ENCODE measurements around the gene ARG2.

Gene ARG2

DNA sequence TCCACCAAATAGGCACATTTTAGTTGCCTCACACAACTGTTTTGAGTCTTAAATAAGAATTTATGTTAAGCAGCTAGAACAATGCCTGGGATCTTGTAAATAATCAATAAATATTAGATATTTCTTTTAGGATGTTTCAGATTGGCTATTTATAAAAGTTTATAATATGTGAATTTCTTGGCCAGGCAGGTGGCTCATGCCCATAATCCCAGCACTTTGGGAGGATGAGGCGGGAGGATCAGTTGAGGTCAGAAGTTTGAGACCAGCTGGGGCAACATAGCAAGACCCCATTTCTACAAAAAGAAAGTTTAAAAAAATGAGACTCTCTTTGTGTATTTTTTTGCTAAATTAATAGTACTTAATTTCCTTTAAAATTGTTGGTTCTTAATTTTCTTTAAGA, 21.8 kb downstream of the ARG2 start:
- DNase-seq = no peak

DNA sequence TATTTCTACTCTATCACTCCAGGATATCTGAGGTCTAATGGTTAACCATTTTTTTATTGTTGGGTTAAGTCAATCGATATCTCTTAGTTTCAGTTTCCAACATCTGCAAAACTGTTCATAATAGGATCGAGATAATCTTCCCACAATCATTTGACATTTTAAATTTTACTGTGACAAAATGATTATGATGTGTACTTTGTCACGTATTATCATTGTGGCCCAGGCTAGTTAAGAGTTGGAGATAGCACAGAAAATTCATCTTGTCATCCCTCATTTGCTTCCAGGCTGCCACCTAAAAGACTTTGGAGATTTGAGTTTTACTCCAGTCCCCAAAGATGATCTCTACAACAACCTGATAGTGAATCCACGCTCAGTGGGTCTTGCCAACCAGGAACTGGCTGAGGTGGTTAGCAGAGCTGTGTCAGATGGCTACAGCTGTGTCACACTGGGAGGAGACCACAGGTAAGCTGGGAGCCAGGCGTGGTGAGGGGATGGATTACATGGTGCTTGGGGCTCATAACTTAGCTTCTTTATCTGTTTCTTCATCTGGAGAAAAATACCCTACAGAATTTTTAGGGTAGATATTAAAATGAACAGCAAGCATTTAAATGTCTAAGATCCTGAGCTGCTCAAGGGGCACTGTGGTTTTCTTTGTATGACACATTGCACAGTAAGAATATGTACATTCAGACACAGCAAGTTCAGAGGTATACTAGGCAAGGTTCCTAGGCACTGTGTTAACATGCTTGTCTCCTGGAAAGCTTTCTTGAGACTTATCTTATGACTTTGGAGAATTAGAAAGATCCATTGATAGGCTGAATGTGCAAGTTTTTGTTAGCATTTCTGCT, 22.4 kb downstream of the ARG2 start:
- DNase-seq = no peak

DNA sequence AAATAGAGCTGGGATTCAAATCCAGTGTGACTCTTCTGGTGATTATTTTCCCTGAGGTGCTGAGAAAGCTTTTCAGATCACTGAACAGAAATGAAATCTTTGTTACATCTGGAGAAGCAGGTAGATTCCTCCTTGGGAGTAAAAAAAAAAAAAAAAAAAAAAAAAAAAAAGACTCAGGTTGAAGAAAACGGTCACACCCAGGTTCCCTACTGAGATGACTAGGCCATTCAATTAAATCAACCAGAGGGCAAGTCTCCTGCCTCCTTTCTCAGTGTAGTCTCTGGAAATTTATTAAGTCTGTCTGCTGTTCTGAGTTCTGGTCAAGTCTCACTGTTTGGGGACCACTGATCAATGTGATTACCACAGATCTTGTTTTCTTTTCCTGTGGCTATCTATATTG, 24.0 kb downstream of the ARG2 start:
- DNase-seq = no peak

DNA sequence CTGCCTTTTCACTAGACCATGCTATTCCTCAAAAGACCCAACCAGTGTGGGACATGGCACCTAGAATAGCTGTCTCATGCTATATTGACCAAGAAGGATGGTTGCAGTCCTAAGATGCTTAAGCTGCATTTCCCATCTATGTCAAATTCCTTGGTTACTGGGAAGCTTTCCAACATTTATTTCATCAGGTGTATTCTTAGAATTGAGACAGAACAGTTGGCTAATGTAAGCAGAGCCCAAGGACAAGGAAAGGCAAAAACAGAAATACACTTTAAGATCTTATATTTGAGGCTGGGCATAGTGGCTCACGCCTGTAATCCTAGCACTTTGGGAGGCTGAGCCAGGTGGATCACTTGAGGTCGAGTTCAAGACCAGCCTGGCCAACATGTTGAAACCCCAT, 24.7 kb downstream of the ARG2 start:
- DNase-seq = no peak

DNA sequence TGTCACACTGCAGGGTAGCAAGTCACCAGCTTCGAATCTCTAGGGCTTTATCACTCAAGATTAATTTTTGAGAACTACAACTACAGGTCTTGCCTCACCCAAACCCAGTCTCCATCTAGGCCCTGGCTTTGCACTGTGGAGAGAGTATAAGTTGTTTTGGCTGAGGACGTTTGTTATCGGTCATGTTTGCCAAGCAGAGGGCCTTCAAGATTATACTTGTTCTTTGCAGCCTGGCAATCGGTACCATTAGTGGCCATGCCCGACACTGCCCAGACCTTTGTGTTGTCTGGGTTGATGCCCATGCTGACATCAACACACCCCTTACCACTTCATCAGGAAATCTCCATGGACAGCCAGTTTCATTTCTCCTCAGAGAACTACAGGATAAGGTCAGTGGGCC, 25.7 kb downstream of the ARG2 start:
- DNase-seq = no peak

DNA sequence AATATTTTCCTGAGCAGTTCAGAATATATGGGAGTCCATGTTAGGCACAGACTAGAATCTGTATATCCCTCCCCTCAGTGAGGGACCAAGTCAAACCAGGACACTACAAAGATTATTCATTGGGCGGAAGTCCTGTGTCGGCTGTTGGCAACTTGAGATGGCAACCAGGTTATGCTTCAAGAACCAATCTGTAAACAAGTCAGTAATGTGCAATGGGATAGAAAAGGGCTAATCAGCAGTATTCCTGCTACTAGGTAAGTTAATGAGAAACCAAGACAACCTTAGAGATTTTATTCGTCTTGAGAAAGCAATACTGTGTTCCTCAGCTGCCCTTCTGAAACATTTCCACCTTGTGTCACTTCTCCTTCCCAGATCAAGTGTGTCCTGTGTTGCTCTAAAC, 26.4 kb downstream of the ARG2 start:
- no peak for DNase-seq

DNA sequence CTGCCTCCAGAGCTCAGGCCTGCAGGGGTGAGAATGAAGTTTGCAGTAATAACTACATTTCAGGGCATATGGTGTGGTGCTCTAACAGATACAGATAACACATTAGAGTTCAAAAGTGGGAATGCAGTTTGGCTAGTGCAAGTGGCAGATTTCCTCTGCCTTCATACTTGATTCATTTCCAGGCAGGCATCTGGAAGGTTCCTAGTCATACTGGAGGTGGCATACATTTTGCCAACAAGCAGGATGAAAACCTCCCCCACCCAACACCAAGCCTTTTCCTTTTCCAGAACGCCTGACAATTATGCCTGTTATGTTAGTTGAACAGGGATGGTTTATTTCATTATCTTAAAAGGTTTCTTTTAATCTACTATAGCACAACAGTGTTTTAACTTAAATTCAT, 30.4 kb downstream of the ARG2 start:
- no peak for DNase-seq

DNA sequence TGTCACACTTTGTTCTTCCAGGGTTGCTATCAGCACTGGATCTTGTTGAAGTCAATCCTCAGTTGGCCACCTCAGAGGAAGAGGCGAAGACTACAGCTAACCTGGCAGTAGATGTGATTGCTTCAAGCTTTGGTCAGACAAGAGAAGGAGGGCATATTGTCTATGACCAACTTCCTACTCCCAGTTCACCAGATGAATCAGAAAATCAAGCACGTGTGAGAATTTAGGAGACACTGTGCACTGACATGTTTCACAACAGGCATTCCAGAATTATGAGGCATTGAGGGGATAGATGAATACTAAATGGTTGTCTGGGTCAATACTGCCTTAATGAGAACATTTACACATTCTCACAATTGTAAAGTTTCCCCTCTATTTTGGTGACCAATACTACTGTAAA, 31.0 kb downstream of the ARG2 start:
- DNase-seq = no peak

DNA sequence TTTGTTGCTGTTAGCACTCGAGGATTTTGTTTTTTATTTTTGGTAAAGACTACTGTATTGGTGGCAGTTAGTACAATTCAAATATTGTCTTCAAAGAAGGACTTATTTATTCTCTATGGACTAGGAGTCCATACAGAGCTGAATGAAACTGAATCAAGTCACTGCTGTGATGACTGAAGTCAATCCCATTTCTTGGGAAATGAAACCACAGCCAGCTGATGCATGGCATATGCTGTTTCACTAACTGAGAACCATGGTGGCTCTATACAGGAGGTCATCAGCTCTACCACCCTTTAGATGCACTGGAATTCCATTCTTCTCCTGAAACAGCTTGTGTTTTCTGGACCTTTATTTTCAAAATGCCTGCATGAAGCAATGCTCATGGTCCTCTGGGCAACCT, 32.5 kb downstream of the ARG2 start:
- no peak for DNase-seq

DNA sequence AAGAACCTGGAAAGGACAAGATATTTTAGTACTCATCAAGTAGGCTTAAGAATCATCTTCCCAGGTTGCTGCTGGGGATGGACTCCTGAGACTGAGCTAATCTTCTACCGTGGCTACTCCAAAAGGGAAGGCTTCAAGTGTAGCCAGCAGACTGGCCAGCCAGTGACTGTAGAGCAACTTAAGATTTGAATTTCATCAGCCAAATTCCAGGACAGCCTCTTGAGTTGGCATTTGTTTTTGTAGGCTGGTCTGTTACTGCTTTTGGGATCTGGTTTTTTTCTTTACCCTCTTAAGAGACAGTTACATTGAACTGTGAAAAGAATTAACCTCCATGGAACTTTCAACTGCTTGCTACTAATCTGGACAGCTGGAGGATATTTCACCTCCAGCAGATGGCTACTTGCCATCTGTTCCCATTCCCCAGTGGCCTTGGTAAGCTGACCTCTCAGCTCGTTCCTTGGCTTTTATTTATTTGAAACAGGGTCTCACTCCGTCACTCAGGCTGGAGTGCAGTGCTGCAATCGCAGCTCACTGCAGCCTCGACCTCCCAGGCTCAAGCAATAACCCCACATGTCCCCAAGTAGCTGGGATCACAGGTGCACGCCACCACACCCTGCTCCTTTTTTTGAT, 34.0 kb downstream of the ARG2 start:
- no peak for DNase-seq

DNA sequence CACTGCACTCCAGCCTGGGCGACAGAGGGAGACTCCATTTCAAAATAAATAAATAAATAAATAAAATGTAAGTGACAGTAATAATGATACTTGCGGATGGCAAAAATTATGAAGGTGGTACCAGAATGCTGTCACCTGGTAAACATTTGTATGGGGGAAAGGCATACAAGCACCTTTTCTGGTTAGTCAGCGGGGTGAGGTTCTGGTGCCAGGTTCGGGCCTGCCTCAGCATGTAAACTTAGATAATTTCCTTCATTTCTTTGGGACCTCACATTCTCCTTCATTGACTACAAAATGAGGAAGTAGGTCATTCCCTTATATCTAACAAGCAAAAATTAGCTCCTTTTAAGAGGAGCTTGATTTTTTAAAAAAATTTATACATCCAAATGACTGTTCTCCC, 43.9 kb downstream of the ARG2 start:
- no peak for DNase-seq

DNA sequence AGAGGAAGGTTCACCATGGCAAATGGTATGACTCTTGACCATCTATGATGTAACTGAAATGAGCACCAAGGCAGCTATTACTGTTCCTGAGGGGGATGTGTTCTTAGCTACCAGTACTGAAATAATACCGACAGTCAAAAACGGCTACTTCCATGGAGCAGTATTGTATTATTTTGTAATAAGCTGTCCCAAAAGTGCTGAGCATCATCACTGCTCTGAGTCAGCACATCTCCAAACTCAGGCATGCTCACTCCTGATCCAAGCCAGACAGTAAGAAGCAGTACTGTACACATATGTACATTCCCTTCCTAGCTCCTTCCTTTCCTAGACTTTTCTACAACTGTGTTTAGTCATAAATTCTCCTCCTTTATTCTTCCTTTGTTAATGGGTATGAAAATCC, 46.1 kb downstream of the ARG2 start:
- no peak for DNase-seq

DNA sequence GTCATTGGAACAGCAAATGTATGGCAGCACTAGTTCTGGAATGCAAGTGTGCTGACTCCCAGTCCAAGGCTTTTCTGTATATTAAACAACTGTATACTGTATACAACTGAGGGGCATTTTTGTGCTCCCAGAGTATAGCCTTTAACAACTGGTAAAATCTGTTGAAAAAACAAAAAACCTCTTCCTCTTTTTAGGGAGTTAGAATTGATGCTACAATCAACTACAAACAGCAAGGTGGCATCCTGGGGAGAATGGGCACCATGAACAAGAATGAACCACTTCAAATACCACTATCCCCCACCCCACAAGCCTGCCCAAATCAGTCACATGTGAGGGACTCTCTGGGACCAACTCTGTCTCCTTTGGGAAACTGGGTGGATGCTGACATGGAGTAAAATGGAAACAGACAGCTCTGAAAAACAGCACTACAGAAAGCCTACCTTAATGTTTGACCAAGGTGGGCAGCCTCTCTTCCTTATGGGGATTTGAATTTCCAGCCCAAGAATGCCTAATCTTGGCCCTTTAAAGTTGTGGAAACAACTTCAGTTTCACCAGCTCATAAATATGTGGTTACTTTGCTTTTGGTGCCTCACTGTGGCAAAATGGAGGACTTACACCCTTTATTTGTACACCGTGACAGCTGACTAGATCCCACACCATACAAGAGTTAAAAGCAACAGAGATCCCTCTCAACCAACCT, 47.2 kb downstream of the ARG2 start:
- peak; percentile 39 for DNase-seq

DNA sequence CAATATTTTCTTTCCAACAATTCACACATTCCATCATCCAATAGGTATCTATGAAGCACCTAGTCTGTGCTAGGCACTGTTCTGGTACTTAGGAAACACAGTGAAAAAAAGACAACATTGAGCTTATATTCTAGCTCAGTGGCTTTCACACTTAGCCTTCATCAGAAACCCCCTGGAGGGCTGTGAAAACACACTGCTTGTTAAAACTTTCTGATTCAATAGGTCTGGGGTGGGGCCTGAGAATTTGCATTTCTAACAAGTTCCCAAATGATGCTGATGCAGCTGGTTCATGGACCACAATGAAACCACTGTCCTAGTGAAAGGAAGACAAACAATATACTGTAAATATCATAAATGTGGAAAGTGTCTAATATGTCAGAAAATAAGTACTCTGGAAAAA, 48.8 kb downstream of the ARG2 start:
- DNase-seq = no peak

DNA sequence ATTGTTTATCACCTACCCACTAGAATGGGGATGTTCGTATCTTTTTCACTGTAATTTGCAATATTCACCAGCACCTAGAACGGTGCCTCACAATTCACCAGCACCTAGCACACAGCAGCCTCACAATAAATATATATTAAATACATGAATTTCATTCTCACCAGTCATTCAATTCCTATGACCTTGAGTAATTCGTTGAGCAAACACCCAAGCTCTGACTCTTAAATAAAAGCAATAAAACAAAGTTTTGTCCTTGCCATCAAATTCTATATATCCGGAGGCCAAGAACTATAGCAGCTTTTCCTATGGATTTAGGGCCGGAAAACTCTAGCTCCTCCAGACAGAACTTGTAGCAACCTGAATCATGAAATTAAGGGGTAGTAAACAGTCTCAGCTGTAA, 53.7 kb downstream of the ARG2 start:
- no peak for DNase-seq

DNA sequence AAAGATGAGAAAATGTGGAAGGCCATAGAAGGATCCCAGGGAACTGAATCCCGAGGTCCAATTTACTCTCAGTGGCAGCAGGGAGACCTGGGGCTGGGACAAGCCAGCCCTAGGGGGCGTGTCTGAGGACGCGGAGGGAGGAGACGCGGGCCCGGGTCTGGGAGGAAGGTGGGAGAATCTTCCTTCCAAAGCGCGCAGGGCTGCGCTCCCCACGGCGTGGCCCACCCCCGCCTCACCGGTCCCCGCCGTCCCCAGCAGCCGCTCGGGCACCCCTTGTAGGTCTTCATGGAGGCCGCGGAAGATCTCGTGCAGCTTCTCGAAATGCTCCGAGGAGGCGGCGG, 54.4 kb downstream of the ARG2 start:
- DNase-seq = peak; percentile 65

DNA sequence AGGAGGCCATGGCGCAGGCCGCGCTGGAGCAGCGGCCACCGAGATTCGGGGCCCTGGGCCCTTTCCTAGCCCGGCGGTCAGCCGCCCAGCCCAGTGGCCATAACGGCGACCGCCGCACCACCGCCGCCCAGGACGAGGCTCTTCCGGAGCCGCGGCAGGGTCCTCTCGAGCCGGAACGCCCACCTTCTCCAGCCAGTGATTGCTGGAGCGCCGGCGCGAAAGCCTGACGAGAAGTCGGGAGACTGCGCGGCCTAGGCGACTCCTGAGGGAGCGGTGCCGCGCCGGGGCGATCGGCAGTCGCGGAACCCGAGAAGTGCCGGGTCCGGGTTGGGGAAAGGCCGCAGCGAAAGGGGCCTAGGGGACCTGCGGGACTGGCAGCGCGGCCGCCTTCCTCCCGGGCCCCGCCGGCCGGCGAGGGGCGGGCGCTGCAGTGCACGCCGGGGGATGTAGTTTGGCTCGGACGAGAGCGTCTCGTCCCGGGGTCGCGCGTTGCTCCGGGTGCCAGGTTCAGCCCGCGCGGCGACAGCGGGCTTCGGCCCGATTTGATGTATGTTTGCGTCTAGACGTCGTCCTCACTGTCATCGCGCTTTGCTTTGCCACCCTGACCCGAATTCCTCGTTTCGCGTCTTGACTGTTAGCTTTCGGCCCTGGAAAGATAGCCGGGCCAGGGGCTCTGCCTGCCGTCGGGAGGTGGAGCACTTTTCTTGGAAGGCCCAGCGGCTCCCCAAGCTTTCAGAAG, 54.9 kb downstream of the ARG2 start, which contains the start of gene VTI1B:
VTI1B (minus strand) TSS at position 153 of the 739 bp plus-strand sequence; CDS start at position 10, 143 bp downstream.
- peak; percentile 79 for DNase-seq

DNA sequence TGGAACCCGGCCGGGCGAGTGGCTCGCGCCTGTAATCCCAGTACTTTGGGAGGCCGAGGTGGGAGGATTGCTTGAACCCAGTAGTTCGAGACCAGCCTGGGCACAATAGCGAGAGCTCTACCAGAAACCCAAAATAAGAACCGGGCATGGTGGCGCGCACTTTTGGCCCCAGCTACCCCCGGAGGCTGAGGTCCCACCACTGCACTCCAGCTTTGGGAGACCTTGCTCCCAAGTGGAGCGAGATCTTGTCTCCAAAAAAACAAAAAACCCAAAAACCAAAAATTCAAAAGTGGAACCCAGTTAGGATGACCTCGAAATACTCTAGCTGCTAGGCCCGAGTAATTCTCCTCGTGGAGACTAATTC, 55.5 kb downstream of the ARG2 start:
- DNase-seq = no peak

DNA sequence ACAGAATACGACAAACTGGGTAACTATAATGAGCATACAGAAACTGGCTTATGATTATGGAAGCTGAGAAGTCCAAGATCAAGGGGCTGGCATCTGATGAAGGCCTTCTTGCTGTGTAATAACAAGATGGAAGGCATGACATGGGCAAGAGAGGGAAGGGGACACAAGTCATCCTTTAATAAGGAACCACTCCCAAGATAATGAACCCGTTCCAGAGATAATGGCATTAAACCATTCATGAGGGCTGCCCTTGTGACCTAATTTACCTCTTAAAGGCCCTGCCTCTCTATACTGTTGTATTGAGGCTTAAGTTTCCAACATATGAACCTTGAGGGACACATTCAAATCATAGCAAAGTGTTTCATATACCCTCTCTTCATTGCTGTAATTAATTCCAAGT, 59.3 kb downstream of the ARG2 start:
- DNase-seq = no peak

DNA sequence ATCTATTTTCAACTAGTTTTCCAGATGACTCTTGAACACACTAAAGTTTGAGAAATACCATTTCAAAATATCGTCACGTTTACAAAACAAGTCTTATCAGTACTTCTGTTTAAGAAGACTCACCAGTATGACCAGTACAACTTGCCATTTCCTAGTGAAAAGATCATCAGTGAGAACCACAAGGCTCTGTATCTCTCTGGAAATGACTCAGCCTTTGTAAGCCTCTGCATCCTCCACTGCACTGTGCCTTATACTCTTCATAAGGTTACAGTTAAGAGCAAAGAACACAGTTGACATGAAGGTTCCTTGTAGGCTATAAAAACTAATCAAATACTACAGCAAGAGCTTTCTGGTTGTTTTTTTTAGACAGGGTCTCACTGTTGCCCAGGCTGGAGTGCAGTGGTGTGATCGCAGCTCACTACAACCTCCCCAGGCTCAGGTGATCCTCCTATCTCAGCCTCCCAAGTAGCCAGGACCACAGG, 60.4 kb downstream of the ARG2 start:
- no peak for DNase-seq

DNA sequence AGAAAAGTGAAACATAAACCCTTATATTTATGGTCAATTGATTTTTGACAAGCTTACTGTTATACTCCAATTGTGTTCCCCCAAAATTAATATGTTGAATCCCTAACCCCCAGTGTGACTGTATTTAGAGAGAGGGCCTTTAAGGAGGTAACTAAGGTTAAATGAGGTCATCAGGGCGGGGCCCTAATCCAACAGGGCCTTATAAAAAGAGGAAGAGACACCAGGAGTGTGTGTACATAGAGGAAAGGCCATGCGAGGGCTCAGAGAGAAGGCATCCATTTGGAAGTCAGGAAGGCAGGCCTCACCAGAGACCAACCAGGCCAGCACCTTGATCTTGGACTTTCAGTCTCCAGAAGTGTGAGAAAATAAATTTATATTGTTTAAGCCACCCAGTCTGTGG, 61.2 kb downstream of the ARG2 start:
- DNase-seq = no peak

DNA sequence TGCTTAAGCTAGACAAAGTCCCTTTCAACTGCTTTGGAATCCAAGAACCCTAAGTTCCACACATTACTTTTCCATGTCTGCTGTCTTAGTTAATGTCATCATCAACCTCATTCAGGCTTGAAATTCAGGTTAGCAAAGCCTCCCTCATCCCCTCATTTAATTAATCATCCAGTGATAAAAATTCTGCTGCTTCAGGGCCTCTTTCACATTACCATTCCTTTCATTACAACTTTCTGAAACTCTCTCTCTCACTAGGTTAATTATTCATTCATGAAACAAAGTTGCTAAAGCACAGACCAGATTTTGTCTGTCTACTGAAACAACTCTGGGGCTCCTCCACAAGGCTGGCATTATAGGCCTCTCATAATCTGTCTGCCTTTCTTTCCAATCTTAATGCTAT, 64.1 kb downstream of the ARG2 start:
- no peak for DNase-seq

DNA sequence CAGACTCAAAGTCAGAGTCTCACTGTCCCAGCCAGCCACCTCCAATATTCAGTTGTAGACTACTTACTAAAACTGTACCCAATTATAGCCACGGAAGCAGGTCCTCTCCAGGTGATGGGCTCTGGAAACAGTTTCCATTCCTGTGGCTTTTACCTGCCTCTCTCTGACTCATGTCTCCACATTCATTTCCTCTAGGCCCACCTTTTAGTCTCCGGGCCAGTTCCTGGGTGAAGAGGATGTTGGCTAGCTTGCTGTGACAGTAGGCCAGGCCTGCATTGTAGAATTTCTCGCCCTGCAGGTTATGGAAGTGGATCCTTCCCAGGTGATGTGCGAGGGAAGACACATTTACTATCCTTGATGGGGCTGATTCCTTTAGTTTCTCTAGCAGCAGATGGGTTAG, 70.3 kb downstream of the ARG2 start:
- no peak for DNase-seq
